SK-N-SH treated with all-trans-retinoic acid at 6 μM for 48 hours (cell line): ENCODE measurements around the gene RIN3.

Source experiments
- ATAC-seq: fragments of 200-7000 bp; cut with Tn5 transposase; 3 replicates; pipeline ENCODE4 v1.9.1; 2020; ENCODE audit warnings: mild to moderate bottlenecking, moderate library complexity
- BACH2 ChIP-seq: fragments of 250-450 bp; sonication (Bioruptor Pico); IDR thresholded peaks from 2 replicates; pipeline ENCODE4 v1.9.0; 2021; ENCODE audit warnings: mild to moderate bottlenecking, borderline replicate concordance
- CSDC2 ChIP-seq: fragments of 250-450 bp; sonication (Bioruptor Pico); IDR thresholded peaks from 2 replicates; pipeline ENCODE4 v1.5.0; 2020; ENCODE audit warnings: mild to moderate bottlenecking, moderate library complexity
- ESRRG ChIP-seq: fragments of 250-450 bp; sonication (Bioruptor Pico); IDR thresholded peaks from 2 replicates; pipeline ENCODE4 v1.6.1; 2021; ENCODE audit warnings: mild to moderate bottlenecking
- GLIS3 ChIP-seq: fragments of 250-450 bp; sonication (Bioruptor Pico); IDR thresholded peaks from 2 replicates; pipeline ENCODE4 v1.5.0; 2020; ENCODE audit warnings: mild to moderate bottlenecking, moderate library complexity
- ISL1 ChIP-seq: fragments of 250-450 bp; sonication (Bioruptor Pico); IDR thresholded peaks from 2 replicates; pipeline ENCODE4 v2.1.2; 2022; ENCODE audit warnings: mild to moderate bottlenecking, moderate library complexity
- OSR1 ChIP-seq: fragments of 250-450 bp; sonication (Bioruptor Pico); IDR thresholded peaks from 2 replicates; pipeline ENCODE4 v1.8.0; 2022; ENCODE audit warnings: moderate library complexity, mild to moderate bottlenecking, inconsistent platforms
- PPARA ChIP-seq: fragments of 250-450 bp; sonication (Bioruptor Pico); IDR thresholded peaks from 2 replicates; pipeline ENCODE4 v1.5.0; 2020; ENCODE audit warnings: mild to moderate bottlenecking, borderline replicate concordance
- RARB ChIP-seq: fragments of 250-450 bp; sonication (Bioruptor Pico); IDR thresholded peaks from 2 replicates; pipeline ENCODE4 v1.8.0; 2021; ENCODE audit warnings: mild to moderate bottlenecking, moderate library complexity
- SNAI2 ChIP-seq: fragments of 250-450 bp; sonication (Bioruptor Pico); IDR thresholded peaks from 2 replicates; pipeline ENCODE4 v1.5.0; 2020; ENCODE audit warnings: mild to moderate bottlenecking, moderate library complexity
- TCF4 ChIP-seq: fragments of 250-450 bp; sonication (Bioruptor Pico); IDR thresholded peaks from 2 replicates; pipeline ENCODE4 v1.8.0; 2021; ENCODE audit warnings: mild to moderate bottlenecking, moderate library complexity, borderline replicate concordance
- TOX ChIP-seq: fragments of 250-450 bp; sonication (Bioruptor Pico); IDR thresholded peaks from 2 replicates; pipeline ENCODE4 v1.8.0; 2021; ENCODE audit warnings: mild to moderate bottlenecking, moderate library complexity, borderline replicate concordance
- ZC3H10 ChIP-seq: fragments of 250-450 bp; sonication (Bioruptor Pico); IDR thresholded peaks from 2 replicates; pipeline ENCODE4 v1.5.1; 2021; ENCODE audit warnings: mild to moderate bottlenecking, moderate library complexity
- ZFP3 ChIP-seq: fragments of 250-450 bp; sonication (Bioruptor Pico); IDR thresholded peaks from 2 replicates; pipeline ENCODE4 v1.5.0; 2020; ENCODE audit warnings: mild to moderate bottlenecking, moderate library complexity
- ZFP30 ChIP-seq: fragments of 450-650 bp; formaldehyde crosslinking; IDR thresholded peaks from 2 replicates; pipeline ENCODE4 v1.5.0; 2022; ENCODE audit warnings: mild to moderate bottlenecking, moderate library complexity
- ZNF565 ChIP-seq: fragments of 450-650 bp; formaldehyde crosslinking; conservative IDR thresholded peaks from 2 replicates; pipeline ENCODE4 v1.5.0; 2020; ENCODE audit warnings: low read depth, mild to moderate bottlenecking, moderate library complexity
- ZNF8 ChIP-seq: fragments of 450-650 bp; formaldehyde crosslinking; IDR thresholded peaks from 2 replicates; pipeline ENCODE4 v1.5.0; 2020; ENCODE audit warnings: mild to moderate bottlenecking, moderate library complexity
- TF ChIP-seq, protein P1 (sequence below): fragments of 250-450 bp; sonication (Bioruptor Pico); IDR thresholded peaks from 2 replicates; pipeline ENCODE4 v1.5.1; 2020; ENCODE audit warnings: low read depth, mild to moderate bottlenecking, moderate library complexity
- TF ChIP-seq, protein P2 (sequence below): fragments of 250-450 bp; sonication (Bioruptor Pico); IDR thresholded peaks from 2 replicates; pipeline ENCODE4 v1.5.1; 2021; ENCODE audit warnings: mild to moderate bottlenecking, moderate library complexity
- TF ChIP-seq, protein P3 (sequence below): fragments of 250-450 bp; sonication (Bioruptor Pico); IDR thresholded peaks from 2 replicates; pipeline ENCODE4 v1.8.0; 2021; ENCODE audit warnings: low read depth, mild to moderate bottlenecking, moderate library complexity, borderline replicate concordance
- TF ChIP-seq, protein P4 (sequence below): fragments of 250-450 bp; sonication (Bioruptor Pico); IDR thresholded peaks from 2 replicates; pipeline ENCODE4 v1.8.0; 2020; ENCODE audit warnings: mild to moderate bottlenecking, moderate library complexity, borderline replicate concordance
- TF ChIP-seq, protein P5 (sequence below): fragments of 250-450 bp; sonication (Bioruptor Pico); IDR thresholded peaks from 2 replicates; pipeline ENCODE4 v1.5.0; 2020; ENCODE audit warnings: mild to moderate bottlenecking, moderate library complexity

The RIN3 gene

DNA sequence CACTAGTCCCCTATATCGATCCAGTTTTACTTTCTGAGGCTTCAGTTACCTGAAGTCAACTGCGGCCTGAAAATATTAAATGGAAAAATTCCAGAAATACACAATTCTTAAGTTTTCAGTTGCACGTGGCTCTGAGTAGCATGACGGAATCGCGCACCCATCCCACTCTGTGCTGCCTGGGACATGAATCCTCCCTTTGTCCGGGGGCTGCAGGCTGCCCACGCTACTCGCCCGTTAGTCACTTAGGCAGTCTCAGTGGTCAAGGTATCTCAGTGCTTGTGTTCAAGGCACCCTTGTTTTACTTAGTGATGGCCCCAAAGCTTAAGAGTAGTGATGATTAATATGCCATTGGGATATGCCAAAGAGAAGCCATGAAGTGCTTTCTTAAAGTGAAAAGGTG lies 188.2 kb downstream of the RIN3 start:
- no peak for TF ChIP-seq ZFP3
- no peak for TF ChIP-seq RARB (CRISPR knock-in tag)
- no peak for TF ChIP-seq BACH2 (CRISPR knock-in tag)
- TF ChIP-seq ISL1 (CRISPR knock-in tag): no peak
- TF ChIP-seq, protein P1, sequence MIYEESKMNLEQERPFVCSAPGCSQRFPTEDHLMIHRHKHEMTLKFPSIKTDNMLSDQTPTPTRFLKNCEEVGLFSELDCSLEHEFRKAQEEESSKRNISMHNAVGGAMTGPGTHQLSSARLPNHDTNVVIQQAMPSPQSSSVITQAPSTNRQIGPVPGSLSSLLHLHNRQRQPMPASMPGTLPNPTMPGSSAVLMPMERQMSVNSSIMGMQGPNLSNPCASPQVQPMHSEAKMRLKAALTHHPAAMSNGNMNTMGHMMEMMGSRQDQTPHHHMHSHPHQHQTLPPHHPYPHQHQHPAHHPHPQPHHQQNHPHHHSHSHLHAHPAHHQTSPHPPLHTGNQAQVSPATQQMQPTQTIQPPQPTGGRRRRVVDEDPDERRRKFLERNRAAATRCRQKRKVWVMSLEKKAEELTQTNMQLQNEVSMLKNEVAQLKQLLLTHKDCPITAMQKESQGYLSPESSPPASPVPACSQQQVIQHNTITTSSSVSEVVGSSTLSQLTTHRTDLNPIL: no peak
- TF ChIP-seq, protein P2, sequence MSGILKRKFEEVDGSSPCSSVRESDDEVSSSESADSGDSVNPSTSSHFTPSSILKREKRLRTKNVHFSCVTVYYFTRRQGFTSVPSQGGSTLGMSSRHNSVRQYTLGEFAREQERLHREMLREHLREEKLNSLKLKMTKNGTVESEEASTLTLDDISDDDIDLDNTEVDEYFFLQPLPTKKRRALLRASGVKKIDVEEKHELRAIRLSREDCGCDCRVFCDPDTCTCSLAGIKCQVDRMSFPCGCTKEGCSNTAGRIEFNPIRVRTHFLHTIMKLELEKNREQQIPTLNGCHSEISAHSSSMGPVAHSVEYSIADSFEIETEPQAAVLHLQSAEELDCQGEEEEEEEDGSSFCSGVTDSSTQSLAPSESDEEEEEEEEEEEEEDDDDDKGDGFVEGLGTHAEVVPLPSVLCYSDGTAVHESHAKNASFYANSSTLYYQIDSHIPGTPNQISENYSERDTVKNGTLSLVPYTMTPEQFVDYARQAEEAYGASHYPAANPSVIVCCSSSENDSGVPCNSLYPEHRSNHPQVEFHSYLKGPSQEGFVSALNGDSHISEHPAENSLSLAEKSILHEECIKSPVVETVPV (CRISPR knock-in tag): no peak
- no peak for TF ChIP-seq CSDC2
- TF ChIP-seq, protein P3, sequence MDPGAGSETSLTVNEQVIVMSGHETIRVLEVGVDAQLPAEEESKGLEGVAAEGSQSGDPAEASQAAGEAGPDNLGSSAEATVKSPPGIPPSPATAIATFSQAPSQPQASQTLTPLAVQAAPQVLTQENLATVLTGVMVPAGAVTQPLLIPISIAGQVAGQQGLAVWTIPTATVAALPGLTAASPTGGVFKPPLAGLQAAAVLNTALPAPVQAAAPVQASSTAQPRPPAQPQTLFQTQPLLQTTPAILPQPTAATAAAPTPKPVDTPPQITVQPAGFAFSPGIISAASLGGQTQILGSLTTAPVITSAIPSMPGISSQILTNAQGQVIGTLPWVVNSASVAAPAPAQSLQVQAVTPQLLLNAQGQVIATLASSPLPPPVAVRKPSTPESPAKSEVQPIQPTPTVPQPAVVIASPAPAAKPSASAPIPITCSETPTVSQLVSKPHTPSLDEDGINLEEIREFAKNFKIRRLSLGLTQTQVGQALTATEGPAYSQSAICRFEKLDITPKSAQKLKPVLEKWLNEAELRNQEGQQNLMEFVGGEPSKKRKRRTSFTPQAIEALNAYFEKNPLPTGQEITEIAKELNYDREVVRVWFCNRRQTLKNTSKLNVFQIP (CRISPR knock-in tag): no peak
- TF ChIP-seq ZNF565: no peak
- TF ChIP-seq ZFP30 (CRISPR knock-in tag): no peak
- TF ChIP-seq GLIS3 (CRISPR knock-in tag): no peak
- no peak for TF ChIP-seq SNAI2 (CRISPR knock-in tag)
- TF ChIP-seq, protein P4, sequence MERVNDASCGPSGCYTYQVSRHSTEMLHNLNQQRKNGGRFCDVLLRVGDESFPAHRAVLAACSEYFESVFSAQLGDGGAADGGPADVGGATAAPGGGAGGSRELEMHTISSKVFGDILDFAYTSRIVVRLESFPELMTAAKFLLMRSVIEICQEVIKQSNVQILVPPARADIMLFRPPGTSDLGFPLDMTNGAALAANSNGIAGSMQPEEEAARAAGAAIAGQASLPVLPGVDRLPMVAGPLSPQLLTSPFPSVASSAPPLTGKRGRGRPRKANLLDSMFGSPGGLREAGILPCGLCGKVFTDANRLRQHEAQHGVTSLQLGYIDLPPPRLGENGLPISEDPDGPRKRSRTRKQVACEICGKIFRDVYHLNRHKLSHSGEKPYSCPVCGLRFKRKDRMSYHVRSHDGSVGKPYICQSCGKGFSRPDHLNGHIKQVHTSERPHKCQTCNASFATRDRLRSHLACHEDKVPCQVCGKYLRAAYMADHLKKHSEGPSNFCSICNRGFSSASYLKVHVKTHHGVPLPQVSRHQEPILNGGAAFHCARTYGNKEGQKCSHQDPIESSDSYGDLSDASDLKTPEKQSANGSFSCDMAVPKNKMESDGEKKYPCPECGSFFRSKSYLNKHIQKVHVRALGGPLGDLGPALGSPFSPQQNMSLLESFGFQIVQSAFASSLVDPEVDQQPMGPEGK: no peak
- TF ChIP-seq TCF4 (CRISPR knock-in tag): no peak
- no peak for TF ChIP-seq TOX (CRISPR knock-in tag)
- TF ChIP-seq, all 23 proteins: peak for 0
- ATAC-seq: no peak

DNA sequence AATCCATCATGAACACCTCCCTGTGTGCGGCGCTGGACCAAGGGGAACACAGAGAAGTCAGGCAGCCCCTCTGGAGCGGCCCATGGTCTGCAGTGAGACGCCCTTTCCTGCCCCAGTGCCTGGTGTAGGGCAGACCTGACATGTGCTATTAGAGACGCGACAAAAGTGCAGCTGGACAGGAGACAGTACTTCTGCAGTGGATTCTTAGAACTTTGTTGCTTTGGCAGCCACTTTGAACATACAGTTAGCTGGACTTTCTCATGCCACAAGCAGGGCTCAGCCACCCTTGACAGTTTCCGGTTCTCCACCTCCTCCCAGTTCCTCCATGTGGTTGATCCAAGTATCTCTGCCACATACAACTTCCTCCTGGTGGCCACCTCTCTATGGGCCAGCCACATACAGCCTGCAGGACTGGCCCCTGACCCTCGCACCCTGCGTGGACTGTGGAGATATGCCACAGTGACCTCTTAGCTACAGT lies 188.9 kb downstream of the RIN3 start:
- TF ChIP-seq ISL1 (CRISPR knock-in tag) (no peak), BACH2 (CRISPR knock-in tag) (no peak), ZFP30 (CRISPR knock-in tag) (no peak), SNAI2 (CRISPR knock-in tag) (no peak), ESRRG (CRISPR knock-in tag) (no peak), RARB (CRISPR knock-in tag) (no peak), OSR1 (CRISPR knock-in tag) (no peak), PPARA (CRISPR knock-in tag) (no peak), GLIS3 (CRISPR knock-in tag) (no peak), ZNF565 (no peak), ZC3H10 (no peak), ZFP3 (no peak), ZNF8 (no peak), TCF4 (CRISPR knock-in tag) (no peak)
- TF ChIP-seq, protein P4: no peak
- TF ChIP-seq, protein P3 (CRISPR knock-in tag): no peak
- TF ChIP-seq, protein P1: no peak
- TF ChIP-seq, protein P2 (CRISPR knock-in tag): no peak
- TF ChIP-seq, protein P5, sequence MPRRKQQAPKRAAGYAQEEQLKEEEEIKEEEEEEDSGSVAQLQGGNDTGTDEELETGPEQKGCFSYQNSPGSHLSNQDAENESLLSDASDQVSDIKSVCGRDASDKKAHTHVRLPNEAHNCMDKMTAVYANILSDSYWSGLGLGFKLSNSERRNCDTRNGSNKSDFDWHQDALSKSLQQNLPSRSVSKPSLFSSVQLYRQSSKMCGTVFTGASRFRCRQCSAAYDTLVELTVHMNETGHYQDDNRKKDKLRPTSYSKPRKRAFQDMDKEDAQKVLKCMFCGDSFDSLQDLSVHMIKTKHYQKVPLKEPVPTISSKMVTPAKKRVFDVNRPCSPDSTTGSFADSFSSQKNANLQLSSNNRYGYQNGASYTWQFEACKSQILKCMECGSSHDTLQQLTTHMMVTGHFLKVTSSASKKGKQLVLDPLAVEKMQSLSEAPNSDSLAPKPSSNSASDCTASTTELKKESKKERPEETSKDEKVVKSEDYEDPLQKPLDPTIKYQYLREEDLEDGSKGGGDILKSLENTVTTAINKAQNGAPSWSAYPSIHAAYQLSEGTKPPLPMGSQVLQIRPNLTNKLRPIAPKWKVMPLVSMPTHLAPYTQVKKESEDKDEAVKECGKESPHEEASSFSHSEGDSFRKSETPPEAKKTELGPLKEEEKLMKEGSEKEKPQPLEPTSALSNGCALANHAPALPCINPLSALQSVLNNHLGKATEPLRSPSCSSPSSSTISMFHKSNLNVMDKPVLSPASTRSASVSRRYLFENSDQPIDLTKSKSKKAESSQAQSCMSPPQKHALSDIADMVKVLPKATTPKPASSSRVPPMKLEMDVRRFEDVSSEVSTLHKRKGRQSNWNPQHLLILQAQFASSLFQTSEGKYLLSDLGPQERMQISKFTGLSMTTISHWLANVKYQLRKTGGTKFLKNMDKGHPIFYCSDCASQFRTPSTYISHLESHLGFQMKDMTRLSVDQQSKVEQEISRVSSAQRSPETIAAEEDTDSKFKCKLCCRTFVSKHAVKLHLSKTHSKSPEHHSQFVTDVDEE (CRISPR knock-in tag): no peak

More for the DNA sequence above, 188.9 kb downstream of the RIN3 start:
- no peak for ATAC-seq
